Suppressor macrophage treated with lipopolysaccharide for 1 hour (primary cell): ENCODE results near the gene MCTP1.

Source experiments
- DNase-seq, 3 donors: peaks; one replicate each; pipeline ENCODE4 v3.0.0-alpha.2; 2020 to 2022

Gene MCTP1

GRCh38 chr5:95070453-95070852 lies 214.4 kb downstream of the MCTP1 start:
- DNase-seq: no peak

- peak; percentile 85 to 90 (median 88) for DNase-seq
Observed at GRCh38 chr5:95069948-95070347, 214.9 kb downstream of the MCTP1 start.

GRCh38 chr5:95069021-95069420 lies 215.9 kb downstream of the MCTP1 start:
- DNase-seq: no peak

GRCh38 chr5:95068289-95068910 lies 216.5 kb downstream of the MCTP1 start:
- DNase-seq: peak; percentile 37 to 62 (median 46)

GRCh38 chr5:95066048-95066447 lies 218.8 kb downstream of the MCTP1 start:
- no peak for DNase-seq

GRCh38 chr5:95063492-95063891 lies 221.4 kb downstream of the MCTP1 start:
- DNase-seq: no peak

- no peak for DNase-seq
Observed at GRCh38 chr5:95060098-95060497, 224.8 kb downstream of the MCTP1 start.

GRCh38 chr5:95059636-95060035 lies 225.3 kb downstream of the MCTP1 start:
- DNase-seq: peak; percentile 71 to 84 (median 82)

- no peak for DNase-seq
Observed at GRCh38 chr5:95057615-95058014, 227.3 kb downstream of the MCTP1 start.

- no peak for DNase-seq
Observed at GRCh38 chr5:95053253-95053652, 231.6 kb downstream of the MCTP1 start.

- no peak for DNase-seq
Observed at GRCh38 chr5:95050708-95051107, 234.2 kb downstream of the MCTP1 start.

- DNase-seq: peak; percentile 66 to 78 (median 77)
Observed at GRCh38 chr5:95048628-95049027, 236.3 kb downstream of the MCTP1 start.

- no peak for DNase-seq
Observed at GRCh38 chr5:95045181-95045965, 239.5 kb downstream of the MCTP1 start.

GRCh38 chr5:95044096-95044495 lies 240.8 kb downstream of the MCTP1 start:
- DNase-seq: no peak

- no peak for DNase-seq
Observed at GRCh38 chr5:95043648-95044047, 241.2 kb downstream of the MCTP1 start.

GRCh38 chr5:95043234-95043633 lies 241.7 kb downstream of the MCTP1 start:
- peak; percentile 67 to 77 (median 69) for DNase-seq

- no peak for DNase-seq
Observed at GRCh38 chr5:95042037-95042436, 242.9 kb downstream of the MCTP1 start.

- peak; percentile 59 to 78 (median 67) for DNase-seq
Observed at GRCh38 chr5:95035891-95036685, 248.8 kb downstream of the MCTP1 start.

- DNase-seq: no peak
Observed at GRCh38 chr5:95032801-95033200, 252.1 kb downstream of the MCTP1 start.

GRCh38 chr5:95029569-95030366 lies 255.1 kb downstream of the MCTP1 start:
- DNase-seq: peak; percentile 63 to 75 (median 71)

- DNase-seq: no peak
Observed at GRCh38 chr5:95027775-95028174, 257.1 kb downstream of the MCTP1 start.

- peak; percentile 53 to 64 (median 57) for DNase-seq
Observed at GRCh38 chr5:95027151-95027721, 257.7 kb downstream of the MCTP1 start.
